Loucy (cell line): ENCODE data around the gene SPEG.

Experiments used
- H2AFZ ChIP-seq: fragments of 200-600 bp; sonication (generic); 2 replicates; pipeline ENCODE4 v1.6.0; 2016; ENCODE audit warnings: antibody characterized with exemption, mild to moderate bottlenecking, low read length, moderate library complexity
- H3F3A ChIP-seq: fragments of 200-600 bp; 2 replicates; pipeline ENCODE4 v1.6.0; 2016; ENCODE audit warnings: antibody characterized with exemption, low read depth, mild to moderate bottlenecking
- H3K27me3 ChIP-seq: fragments of 200-600 bp; sonication (generic); 2 replicates; pipeline ENCODE4 v1.6.1; 2014; ENCODE audit warnings: low read length, mild to moderate bottlenecking; ENCODE audit not compliant: insufficient read depth, poor library complexity, severe bottlenecking
- H3K36me3 ChIP-seq: fragments of 200-600 bp; sonication (generic); 2 replicates; pipeline ENCODE4 v1.6.1; 2016; ENCODE audit warnings: low read length; ENCODE audit not compliant: insufficient read depth
- H3K4me1 ChIP-seq: fragments of 200-600 bp; sonication (generic); 2 replicates; pipeline ENCODE4 v1.5.1; 2014; ENCODE audit warnings: low read length, mild to moderate bottlenecking; ENCODE audit not compliant: insufficient read depth, poor library complexity, severe bottlenecking
- H3K4me2 ChIP-seq: fragments of 200-600 bp; sonication (generic); 2 replicates; pipeline ENCODE4 v1.6.0; 2014; ENCODE audit warnings: antibody characterized with exemption, low read length, low read depth, mild to moderate bottlenecking; ENCODE audit not compliant: poor library complexity, severe bottlenecking
- H3K4me3 ChIP-seq: fragments of 200-600 bp; sonication (generic); 2 replicates; pipeline ENCODE4 v1.5.1; 2014; ENCODE audit warnings: low read length, mild to moderate bottlenecking, mixed read lengths; ENCODE audit not compliant: poor library complexity, severe bottlenecking
- H3K79me2 ChIP-seq: fragments of 200-600 bp; sonication (generic); 2 replicates; pipeline ENCODE4 v1.6.1; 2014; ENCODE audit warnings: low read length; ENCODE audit not compliant: insufficient read depth
- H3K9ac ChIP-seq: fragments of 200-600 bp; sonication (generic); 2 replicates; pipeline ENCODE4 v1.6.0; 2014; ENCODE audit warnings: mild to moderate bottlenecking, low read depth, low read length, moderate library complexity; ENCODE audit not compliant: poor library complexity, severe bottlenecking
- H3K9me2 ChIP-seq: fragments of 200-600 bp; sonication (generic); replicated peaks from 2 replicates; pipeline ENCODE4 v1.6.1; 2016; ENCODE audit warnings: low read depth, low read length, mixed read lengths
- H3K9me3 ChIP-seq: fragments of 200-600 bp; sonication (generic); 2 replicates; pipeline ENCODE4 v1.6.1; 2014; ENCODE audit warnings: mild to moderate bottlenecking, antibody characterized with exemption, low read length, low read depth; ENCODE audit not compliant: insufficient read depth
- H4K20me1 ChIP-seq: fragments of 200-600 bp; sonication (generic); 2 replicates; pipeline ENCODE4 v1.6.0; 2014; ENCODE audit warnings: antibody characterized with exemption, low read length, mild to moderate bottlenecking; ENCODE audit not compliant: insufficient read depth, poor library complexity, severe bottlenecking
- CTCF ChIP-seq: fragments of 200-600 bp; sonication (generic); conservative IDR thresholded peaks from 2 replicates; pipeline ENCODE4 v1.5.1; 2014; ENCODE audit warnings: mild to moderate bottlenecking, antibody characterized with exemption, low read length

Gene SPEG

GRCh38 chr2:219547621-219548020 is 113.0 kb downstream of the SPEG start:
- TF ChIP-seq CTCF, result no peak
- H2AFZ ChIP-seq, result no peak overlapping the region

More at GRCh38 chr2:219547621-219548020, 113.0 kb downstream of the SPEG start:
- no peaks in the 10 kb centered on the region for H3K36me3 ChIP-seq
- peaks cover 6% of the 10 kb centered on the region for H3K4me1 ChIP-seq
- no peak overlapping the region for H3K4me3 ChIP-seq
- H3K79me2 ChIP-seq, result no peaks in the 10 kb centered on the region
- no peaks in the 10 kb centered on the region for H3K9me3 ChIP-seq
- H3K9ac ChIP-seq, result no peak overlapping the region
- no peaks in the 10 kb centered on the region for H3K9me2 ChIP-seq
- no peak overlapping the region for H3K4me2 ChIP-seq
- H3F3A ChIP-seq, result no peaks in the 10 kb centered on the region
- H3K27me3 ChIP-seq, result no peaks in the 10 kb centered on the region
- peaks cover 4% of the 10 kb centered on the region for H4K20me1 ChIP-seq
